ENCODE results near the gene SMOC1.

SMOC1 gene

GRCh38 chr14:70008284-70009262 is 129.4 kb downstream of the SMOC1 start:
- Histone ChIP-seq H3K27ac (peak overlapping the region; percentile 33 to 48), H3K27me3 (no peaks in the 10 kb centered on the region), H3K9me3 (no peaks in the 10 kb centered on the region), H3K4me3 (no peak overlapping the region), H3K4me1 (peaks cover 0 to 15% (median 12%) of the 10 kb centered on the region in 4 donors), H3K36me3 (peaks cover 0 to 4% (median 2%) of the 10 kb centered on the region in 3 donors)
- intact Hi-C loops (cut with DNase I; ENCODE audit: low total_unique reads), result no loop called here
- DNase-seq, result no peak
- TF ChIP-seq CTCF (IDR thresholded peaks at IDR 0.05), result no peak

DNA sequence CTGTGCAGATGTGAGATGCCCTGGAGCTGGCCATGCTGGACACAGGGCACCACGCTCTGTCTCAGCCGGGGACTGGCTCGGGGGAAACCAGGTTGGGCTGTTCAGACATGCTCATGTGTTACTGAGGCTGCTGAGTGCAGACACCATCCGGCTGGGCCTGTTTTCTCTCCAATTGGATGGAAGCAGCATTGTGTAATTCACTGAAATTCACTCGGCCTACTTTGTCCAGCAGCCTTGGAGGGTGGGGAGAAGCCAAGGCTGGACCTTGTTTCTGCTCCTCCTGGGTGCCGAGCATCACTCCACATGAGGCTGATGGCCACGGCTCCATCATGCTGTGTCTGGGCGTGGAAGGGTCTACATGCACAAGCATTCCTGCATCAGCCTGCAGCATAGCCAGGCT is 130.7 kb downstream of the SMOC1 start:
- intact Hi-C loops (cut with DNase I; ENCODE audit: low total_unique reads), result no loop called here
- Histone ChIP-seq H3K4me3 (no peak overlapping the region), H3K36me3 (peaks cover 0 to 8% (median 4%) of the 10 kb centered on the region in 3 donors), H3K27me3 (no peaks in the 10 kb centered on the region), H3K27ac (no peak overlapping the region), H3K4me1 (peaks cover 0 to 15% (median 12%) of the 10 kb centered on the region in 4 donors), H3K9me3 (no peaks in the 10 kb centered on the region)
- no peak for DNase-seq
- TF ChIP-seq CTCF (IDR thresholded peaks at IDR 0.05), result no peak

DNA sequence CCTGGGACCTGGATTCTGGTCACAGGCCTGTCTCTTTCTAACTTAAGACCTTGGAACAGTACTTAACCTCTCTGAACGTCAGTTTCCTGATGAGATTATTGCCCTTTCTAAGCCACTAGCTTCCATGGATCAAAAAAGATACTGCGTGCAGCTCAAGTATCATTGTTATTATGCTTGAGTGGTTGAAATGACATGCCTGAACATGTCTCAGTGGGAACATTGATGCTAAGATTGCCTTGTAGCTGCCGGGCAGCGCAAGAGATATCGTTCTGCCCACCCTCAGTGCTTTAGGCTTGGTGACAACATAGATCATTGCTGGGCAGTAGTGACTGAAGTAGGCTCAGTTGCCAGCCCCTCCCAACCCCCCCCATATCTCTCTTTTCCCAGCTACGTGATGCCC is 131.9 kb downstream of the SMOC1 start:
- Histone ChIP-seq H3K27ac (no peak overlapping the region), H3K36me3 (peaks cover 0 to 8% (median 4%) of the 10 kb centered on the region in 3 donors), H3K27me3 (no peaks in the 10 kb centered on the region), H3K9me3 (no peaks in the 10 kb centered on the region), H3K4me1 (peaks cover 0 to 15% (median 12%) of the 10 kb centered on the region in 4 donors), H3K4me3 (no peak overlapping the region)
- intact Hi-C loops (cut with DNase I; ENCODE audit: low total_unique reads), result no loop called here
- TF ChIP-seq CTCF (IDR thresholded peaks at IDR 0.05), result no peak
- DNase-seq, result no peak

DNA sequence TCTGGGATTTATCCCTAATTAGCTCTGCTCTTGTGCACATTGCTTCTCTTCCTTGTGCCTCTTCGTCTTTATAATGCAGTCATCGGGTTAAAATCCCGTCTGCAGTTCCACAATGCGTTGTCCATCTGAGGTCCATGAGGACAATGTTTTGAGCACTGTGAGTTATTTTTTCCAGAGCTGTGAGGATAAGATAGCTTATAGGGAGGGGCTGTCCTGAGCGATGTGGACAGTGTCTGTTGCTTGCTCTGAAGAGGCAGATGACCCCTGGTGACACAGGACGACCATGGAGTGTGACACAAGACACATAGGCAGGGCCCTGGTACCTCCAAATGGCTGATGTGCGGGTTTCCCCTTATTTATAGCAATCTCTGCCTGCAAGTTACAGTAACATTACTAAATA is 132.5 kb downstream of the SMOC1 start:
- Histone ChIP-seq H3K27me3 (no peaks in the 10 kb centered on the region), H3K4me3 (no peak overlapping the region), H3K4me1 (peaks cover 0 to 15% (median 12%) of the 10 kb centered on the region in 4 donors), H3K9me3 (no peaks in the 10 kb centered on the region), H3K36me3 (peaks cover 0 to 8% (median 4%) of the 10 kb centered on the region in 3 donors), H3K27ac (no peak overlapping the region)
- TF ChIP-seq CTCF (IDR thresholded peaks at IDR 0.05), result no peak
- intact Hi-C loops (cut with DNase I; ENCODE audit: low total_unique reads), result no loop called here
- DNase-seq, result no peak

GRCh38 chr14:70013271-70013873 is 134.2 kb downstream of the SMOC1 start:
- TF ChIP-seq CTCF (IDR thresholded peaks at IDR 0.05), result peak; percentile 40
- Histone ChIP-seq H3K4me1 (peaks cover 0 to 16% (median 16%) of the 10 kb centered on the region in 4 donors), H3K36me3 (peaks cover 0 to 8% (median 4%) of the 10 kb centered on the region in 3 donors), H3K9me3 (no peaks in the 10 kb centered on the region), H3K27ac (no peak overlapping the region), H3K27me3 (no peaks in the 10 kb centered on the region), H3K4me3 (no peak overlapping the region)
- no peak for DNase-seq
- intact Hi-C loops (cut with DNase I; ENCODE audit: low total_unique reads), result no loop called here
